Body of pancreas (tissue), 4 donors: ENCODE data around the gene PRF1. TPM values are rescaled to one million over a fixed set of nuclear protein-coding genes. Genes with fewer than 3 reads are reported as not detected.

Experiments used
- ATAC-seq: fragments of 150-250 bp; one replicate; pipeline ENCODE4 v1.9.1; 2016
- DNase-seq, 4 donors: peaks; one replicate each; pipeline ENCODE4 v3.0.0-alpha.2; 2019
- H3K27ac ChIP-seq, 4 donors: fragments of 200-600 bp; sonication (generic); 1 replicate in 3 of 4; 2 replicates in 1 of 4; pipeline versions ENCODE4 v1.5.1 to v1.6.1; 2016 to 2019; ENCODE audit warnings: mild to moderate bottlenecking in 1 of 4, mixed read lengths in 1 of 4, moderate library complexity in 1 of 4
- H3K27me3 ChIP-seq, 2 donors: fragments of 200-600 bp; sonication (generic); one replicate each; pipeline ENCODE4 v1.6.0; 2016; ENCODE audit warnings: mild to moderate bottlenecking in 1 of 2
- H3K36me3 ChIP-seq, 2 donors: fragments of 200-600 bp; sonication (generic); replicated peaks in 1 of 2; 2 replicates each; pipeline ENCODE4 v1.5.1; 2016; ENCODE audit warnings: low read depth in 2 of 2; ENCODE audit not compliant: insufficient read depth in 1 of 2
- H3K4me1 ChIP-seq: fragments of 200-600 bp; sonication (generic); one replicate; pipeline ENCODE4 v1.6.0; 2016
- H3K4me3 ChIP-seq, 2 donors: fragments of 200-600 bp; sonication (generic); 1 replicate in 1 of 2; 2 replicates in 1 of 2; pipeline ENCODE4 v1.5.1; 2016 to 2019
- H3K9me3 ChIP-seq, 3 donors: fragments of 200-600 bp; sonication (generic); 1 replicate in 2 of 3; 2 replicates in 1 of 3; pipeline ENCODE4 v1.5.1; 2016
- CTCF ChIP-seq, 7 experiments: fragments of 450-650 bp in 4 of 7; fragments of 200-600 bp in 3 of 7; sonication (generic) in 3 of 7; IDR thresholded peaks; one replicate each; pipeline ENCODE4 v1.5.1; 2016 to 2019; ENCODE audit warnings: antibody characterized with exemption in 7 of 7
- POLR2A ChIP-seq, 3 donors: fragments of 450-650 bp; IDR thresholded peaks; one replicate each; pipeline ENCODE4 v1.6.1; 2016; ENCODE audit warnings: antibody characterized with exemption in 3 of 3, mild to moderate bottlenecking in 2 of 3
- WGBS, 2 donors: methylation state at CpG; one replicate each; pipeline ENCODE4 v1.1.5; 2017; 5-methylcytosine and 5-hydroxymethylcytosine counted together
- intact Hi-C: fragments of 100-400 bp; cut with DNase I; formaldehyde crosslinking; loops from one replicate; pipeline ENCODE4 v1.15.1; 2023
- total RNA-seq, 2 donors: library from RNA; depleted of rRNA; stranded (reverse); fragments of >200 nt; gene quantifications; one replicate each; pipeline ENCODE4 v1.1.0, GENCODE V29; 2016

The PRF1 gene
- total RNA-seq, 2 donors from 2014 or later, result 2.1 to 6.3 TPM

GRCh38 chr10:70594161-70594560 is 8.4 kb downstream of the PRF1 start:
- no peak overlapping the region for H3K4me3 ChIP-seq
- no peak overlapping the region for H3K27ac ChIP-seq
- TF ChIP-seq CTCF (IDR thresholded peaks at IDR 0.05), result no peak
- TF ChIP-seq POLR2A (IDR thresholded peaks at IDR 0.05), result no peak
- H3K4me1 ChIP-seq, result no peaks in the 10 kb centered on the region
- WGBS, 2 donors, result 59 to 78% methylated on average over 3 of the region's 3 CpGs
- H3K9me3 ChIP-seq, result no peaks in the 10 kb centered on the region
- intact Hi-C loops, result no loop called here
- H3K36me3 ChIP-seq, result no peaks in the 10 kb centered on the region
- ATAC-seq, result no peak
- no peak for DNase-seq
- H3K27me3 ChIP-seq, result no peaks in the 10 kb centered on the region

GRCh38 chr10:70593513-70593890 is 9.0 kb downstream of the PRF1 start:
- H3K27me3 ChIP-seq, result no peaks in the 10 kb centered on the region

GRCh38 chr10:70592746-70593512 is 9.6 kb downstream of the PRF1 start:
- DNase-seq, result no peak

More at GRCh38 chr10:70593513-70593890, 9.0 kb downstream of the PRF1 start:
- H3K4me3 ChIP-seq, result no peak overlapping the region
- DNase-seq (no peak), ATAC-seq (no peak)
- no peak for TF ChIP-seq CTCF (IDR thresholded peaks at IDR 0.05)
- no peaks in the 10 kb centered on the region for H3K9me3 ChIP-seq
- H3K36me3 ChIP-seq, result no peaks in the 10 kb centered on the region
- no peak overlapping the region for H3K27ac ChIP-seq
- no peaks in the 10 kb centered on the region for H3K4me1 ChIP-seq
- 71 to 78% methylated on average over 7 of the region's 7 CpGs for WGBS, 2 donors
- intact Hi-C loops, result no loop called here

GRCh38 chr10:70592186-70592735 is 10.3 kb downstream of the PRF1 start:
- WGBS, 2 donors, result 60 to 89% methylated on average over 2 of the region's 2 CpGs
- intact Hi-C loops, result no loop called here
- no peaks in the 10 kb centered on the region for H3K9me3 ChIP-seq
- no peaks in the 10 kb centered on the region for H3K36me3 ChIP-seq
- H3K27ac ChIP-seq, result no peak overlapping the region
- H3K4me1 ChIP-seq, result no peaks in the 10 kb centered on the region
- H3K27me3 ChIP-seq, result no peaks in the 10 kb centered on the region
- ATAC-seq (no peak), DNase-seq (no peak)
- H3K4me3 ChIP-seq, result no peak overlapping the region
- TF ChIP-seq POLR2A (IDR thresholded peaks at IDR 0.05) (no peak), CTCF (IDR thresholded peaks at IDR 0.05) (no peak)

More at GRCh38 chr10:70592746-70593512, 9.6 kb downstream of the PRF1 start:
- H3K27me3 ChIP-seq, result no peaks in the 10 kb centered on the region
- no peak overlapping the region for H3K4me3 ChIP-seq
- WGBS, 2 donors, result 60 to 85% methylated on average over 12 to 16 of the region's 16 CpGs
- H3K36me3 ChIP-seq, result no peaks in the 10 kb centered on the region
- H3K27ac ChIP-seq, result no peak overlapping the region
- TF ChIP-seq POLR2A (IDR thresholded peaks at IDR 0.05) (no peak), CTCF (IDR thresholded peaks at IDR 0.05) (no peak)
- no peaks in the 10 kb centered on the region for H3K4me1 ChIP-seq
- no peak for ATAC-seq
- H3K9me3 ChIP-seq, result no peaks in the 10 kb centered on the region
- intact Hi-C loops, result no loop called here
